ENCODE results near the gene EFCAB6.

Gene EFCAB6

GRCh38 chr22:43563571-43563970 is 248.5 kb downstream of the EFCAB6 start:
- no peaks in the 10 kb centered on the region for H3K9me3 ChIP-seq (ENCODE audit: control insufficient read depth, insufficient read depth, low read length)
- H4K20me1 ChIP-seq (ENCODE audit: control insufficient read depth, insufficient read depth, low read depth, low read length): no peaks in the 10 kb centered on the region; the same call in 1 of the 2 replicates
- no peaks in the 10 kb centered on the region for H3K79me2 ChIP-seq (ENCODE audit: control insufficient read depth, low read length)
- no peaks in the 10 kb centered on the region for H3K27me3 ChIP-seq (ENCODE audit: control insufficient read depth, low read length)
- no peak overlapping the region for H3K4me2 ChIP-seq (ENCODE audit: low read length)
- no peaks in the 10 kb centered on the region for H3K36me3 ChIP-seq (ENCODE audit: control insufficient read depth, low read length)
- no peak for TF ChIP-seq EZH2phosphoT487 (IDR thresholded peaks at IDR 0.05; ENCODE audit: borderline replicate concordance, low read length)
- no peak overlapping the region for H3K4me3 ChIP-seq (ENCODE audit: low read length)
- H3K27ac ChIP-seq (ENCODE audit: low read depth, low read length): no peak overlapping the region
- no peaks in the 10 kb centered on the region for H3K4me1 ChIP-seq (ENCODE audit: control insufficient read depth, low read length)
- H3K9me2 ChIP-seq (replicated peaks; ENCODE audit: control insufficient read depth, low read length): no peaks in the 10 kb centered on the region
- no peaks in the 10 kb centered on the region for H3F3A ChIP-seq (ENCODE audit: control insufficient read depth, insufficient read depth)

DNA sequence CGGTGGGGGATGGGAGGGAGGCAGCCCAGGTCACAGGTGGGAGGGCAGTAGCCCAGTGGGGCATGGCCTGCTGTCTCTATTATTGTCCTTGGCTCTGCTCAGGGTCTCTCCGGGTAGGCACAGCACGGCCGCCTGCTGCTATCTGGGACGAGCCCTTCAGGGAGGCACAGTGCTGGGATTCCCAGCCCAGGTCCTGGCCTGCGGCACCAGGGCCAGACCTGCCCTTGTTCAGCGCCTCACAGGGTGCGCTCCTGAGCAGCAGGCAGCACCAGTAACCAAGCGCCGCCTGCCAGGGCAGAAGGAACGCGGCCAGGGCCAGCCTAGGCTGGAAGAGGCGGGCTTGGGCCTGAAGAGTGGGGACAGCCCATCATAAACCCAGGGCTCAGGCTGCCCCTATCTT is 249.3 kb downstream of the EFCAB6 start:
- no peak for TF ChIP-seq EZH2phosphoT487 (IDR thresholded peaks at IDR 0.05; ENCODE audit: borderline replicate concordance, low read length)
- TF ChIP-seq CTCF (IDR thresholded peaks at IDR 0.05; ENCODE audit: low read depth, low read length, poor library complexity, severe bottlenecking): no peak
- no peaks in the 10 kb centered on the region for H4K20me1 ChIP-seq (ENCODE audit: control insufficient read depth, insufficient read depth, low read depth, low read length)
- no peaks in the 10 kb centered on the region for H3K79me2 ChIP-seq (ENCODE audit: control insufficient read depth, low read length)
- no peaks in the 10 kb centered on the region for H3K9me2 ChIP-seq (replicated peaks; ENCODE audit: control insufficient read depth, low read length)
- H3F3A ChIP-seq (ENCODE audit: control insufficient read depth, insufficient read depth): no peaks in the 10 kb centered on the region
- no peaks in the 10 kb centered on the region for H3K36me3 ChIP-seq (ENCODE audit: control insufficient read depth, low read length)
- no peak overlapping the region for H3K4me2 ChIP-seq (ENCODE audit: low read length)
- no peaks in the 10 kb centered on the region for H3K9me3 ChIP-seq (ENCODE audit: control insufficient read depth, insufficient read depth, low read length)
- H3K27ac ChIP-seq (ENCODE audit: low read depth, low read length): no peak overlapping the region
- H3K27me3 ChIP-seq (ENCODE audit: control insufficient read depth, low read length): no peaks in the 10 kb centered on the region
- H3K4me1 ChIP-seq (ENCODE audit: control insufficient read depth, low read length): no peaks in the 10 kb centered on the region
- no peak overlapping the region for H3K4me3 ChIP-seq (ENCODE audit: low read length)

GRCh38 chr22:43561415-43562178 is 250.5 kb downstream of the EFCAB6 start:
- H3K4me1 ChIP-seq (ENCODE audit: control insufficient read depth, low read length): no peaks in the 10 kb centered on the region
- H3K4me2 ChIP-seq (ENCODE audit: low read length): no peak overlapping the region
- H3K27ac ChIP-seq (ENCODE audit: low read depth, low read length): no peak overlapping the region
- no peaks in the 10 kb centered on the region for H3K9me3 ChIP-seq (ENCODE audit: control insufficient read depth, insufficient read depth, low read length)
- no peaks in the 10 kb centered on the region for H3K36me3 ChIP-seq (ENCODE audit: control insufficient read depth, low read length)
- TF ChIP-seq CTCF (IDR thresholded peaks at IDR 0.05; ENCODE audit: low read depth, low read length, poor library complexity, severe bottlenecking) (no peak), EZH2phosphoT487 (IDR thresholded peaks at IDR 0.05; ENCODE audit: borderline replicate concordance, low read length) (no peak)
- no peaks in the 10 kb centered on the region for H3K79me2 ChIP-seq (ENCODE audit: control insufficient read depth, low read length)
- no peaks in the 10 kb centered on the region for H4K20me1 ChIP-seq (ENCODE audit: control insufficient read depth, insufficient read depth, low read depth, low read length)
- no peaks in the 10 kb centered on the region for H3K9me2 ChIP-seq (replicated peaks; ENCODE audit: control insufficient read depth, low read length)
- H3F3A ChIP-seq (ENCODE audit: control insufficient read depth, insufficient read depth): no peaks in the 10 kb centered on the region
- H3K4me3 ChIP-seq (ENCODE audit: low read length): no peak overlapping the region
- no peaks in the 10 kb centered on the region for H3K27me3 ChIP-seq (ENCODE audit: control insufficient read depth, low read length)

DNA sequence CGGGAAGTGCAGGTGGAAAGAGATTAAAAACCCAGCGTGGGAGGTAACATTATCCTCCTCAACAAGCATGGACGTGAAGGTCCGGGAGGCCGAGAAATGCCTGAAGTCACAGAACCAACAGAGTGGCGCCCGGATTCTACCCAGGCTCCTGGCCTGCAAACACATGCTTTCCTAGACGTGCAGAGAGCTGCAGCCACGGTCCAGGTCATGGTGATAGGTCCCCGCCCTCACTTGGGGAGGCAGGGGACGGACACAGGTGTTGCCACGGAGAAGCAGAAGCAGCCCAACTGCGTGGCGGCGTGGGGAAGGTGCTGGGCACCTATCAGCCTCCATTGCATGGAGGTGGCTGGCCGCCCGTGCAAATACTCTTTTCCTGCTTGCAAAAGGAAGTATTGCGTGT is 251.5 kb downstream of the EFCAB6 start:
- Histone ChIP-seq H3K9me2 (replicated peaks; ENCODE audit: control insufficient read depth, low read length) (no peaks in the 10 kb centered on the region), H3K4me2 (ENCODE audit: low read length) (no peak overlapping the region), H3K27ac (ENCODE audit: low read depth, low read length) (no peak overlapping the region), H3K4me3 (ENCODE audit: low read length) (no peak overlapping the region), H3F3A (ENCODE audit: control insufficient read depth, insufficient read depth) (no peaks in the 10 kb centered on the region), H3K79me2 (ENCODE audit: control insufficient read depth, low read length) (no peaks in the 10 kb centered on the region), H3K36me3 (ENCODE audit: control insufficient read depth, low read length) (no peaks in the 10 kb centered on the region), H3K27me3 (ENCODE audit: control insufficient read depth, low read length) (no peaks in the 10 kb centered on the region), H4K20me1 (ENCODE audit: control insufficient read depth, insufficient read depth, low read depth, low read length) (no peaks in the 10 kb centered on the region), H3K4me1 (ENCODE audit: control insufficient read depth, low read length) (no peaks in the 10 kb centered on the region), H3K9me3 (ENCODE audit: control insufficient read depth, insufficient read depth, low read length) (no peaks in the 10 kb centered on the region)
- TF ChIP-seq CTCF (IDR thresholded peaks at IDR 0.05; ENCODE audit: low read depth, low read length, poor library complexity, severe bottlenecking) (no peak), EZH2phosphoT487 (IDR thresholded peaks at IDR 0.05; ENCODE audit: borderline replicate concordance, low read length) (no peak)

All from DOHH2 (cell line).